HG03280 (cell line): ENCODE data around the gene DNAH12.
"Not testable (repeated sequence)": the region's sequence is repeated elsewhere in the genome, so short reads cannot be mapped to it uniquely, and the experiment has no call there.

Experiments used
- ATAC-seq: cut with Tn5 transposase; IDR thresholded peaks from one replicate; pipeline ENCODE4 v1.9.1; 2021; ENCODE audit warnings: mild to moderate bottlenecking, moderate library complexity; ENCODE audit not compliant: unreplicated experiment

DNAH12 gene

GRCh38 chr3:57423335-57423734, 120.8 kb downstream of the DNAH12 start:
- no peak for ATAC-seq

GRCh38 chr3:57421336-57421735, 122.8 kb downstream of the DNAH12 start:
- ATAC-seq = no peak

DNA sequence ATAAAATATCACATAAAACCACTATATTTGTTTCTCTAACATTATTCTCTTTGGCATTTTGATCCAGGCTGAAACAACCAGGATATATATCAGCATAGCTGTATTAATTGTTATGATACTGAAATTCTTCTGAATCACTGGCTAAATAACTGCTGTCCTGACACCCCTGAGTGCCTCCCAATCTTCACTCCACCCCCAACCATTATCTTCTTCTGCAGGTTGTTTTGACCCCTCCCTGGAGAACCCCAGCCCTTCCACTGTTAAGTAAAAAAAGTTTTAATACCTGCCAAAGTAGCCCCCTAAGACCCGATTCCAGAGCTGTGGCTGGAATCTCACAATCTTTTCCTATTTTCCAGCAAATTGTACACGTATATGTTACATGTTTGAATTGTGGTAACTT, 124.1 kb downstream of the DNAH12 start:
- ATAC-seq = no peak

DNA sequence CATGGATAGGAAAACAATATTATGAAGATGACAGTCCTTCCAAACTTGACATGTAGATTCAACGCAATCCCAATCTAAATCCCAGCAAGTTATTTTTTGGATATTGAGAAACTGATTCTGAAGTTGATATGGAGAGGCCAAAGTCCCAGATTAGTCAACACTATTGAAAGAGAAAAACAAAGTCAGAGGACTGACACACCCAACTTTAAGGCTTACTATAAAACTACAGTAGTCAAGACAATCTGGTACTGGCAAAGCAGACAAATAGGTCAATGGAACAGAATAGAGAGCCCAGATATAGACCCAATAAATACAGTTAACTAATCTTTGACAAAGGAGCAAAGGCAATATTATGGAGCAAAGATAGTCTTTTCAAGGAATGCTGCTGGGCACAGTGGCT, 132.4 kb downstream of the DNAH12 start:
- ATAC-seq = no peak

- no peak for ATAC-seq
These were observed 134.7 kb downstream of the DNAH12 start for GRCh38 chr3:57409471-57409870.

DNA sequence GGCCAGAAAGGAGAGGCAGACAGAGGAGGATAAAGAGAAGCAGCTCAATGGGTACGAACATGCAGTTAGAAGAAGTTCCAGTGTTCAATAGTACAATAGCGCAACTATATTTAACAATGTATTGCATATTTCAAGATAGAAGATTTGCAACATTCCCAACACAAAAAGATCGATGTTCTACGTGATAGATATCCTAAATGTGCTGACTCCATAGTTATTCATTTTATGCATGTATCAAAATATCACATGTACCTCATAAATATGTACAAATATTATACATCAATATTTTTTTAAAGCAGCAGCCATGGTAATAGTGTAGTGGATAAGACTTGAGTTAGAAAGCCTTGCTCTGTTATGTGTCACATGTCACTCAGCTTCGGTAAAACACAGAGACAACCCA, 141.5 kb downstream of the DNAH12 start:
- no peak for ATAC-seq

DNA sequence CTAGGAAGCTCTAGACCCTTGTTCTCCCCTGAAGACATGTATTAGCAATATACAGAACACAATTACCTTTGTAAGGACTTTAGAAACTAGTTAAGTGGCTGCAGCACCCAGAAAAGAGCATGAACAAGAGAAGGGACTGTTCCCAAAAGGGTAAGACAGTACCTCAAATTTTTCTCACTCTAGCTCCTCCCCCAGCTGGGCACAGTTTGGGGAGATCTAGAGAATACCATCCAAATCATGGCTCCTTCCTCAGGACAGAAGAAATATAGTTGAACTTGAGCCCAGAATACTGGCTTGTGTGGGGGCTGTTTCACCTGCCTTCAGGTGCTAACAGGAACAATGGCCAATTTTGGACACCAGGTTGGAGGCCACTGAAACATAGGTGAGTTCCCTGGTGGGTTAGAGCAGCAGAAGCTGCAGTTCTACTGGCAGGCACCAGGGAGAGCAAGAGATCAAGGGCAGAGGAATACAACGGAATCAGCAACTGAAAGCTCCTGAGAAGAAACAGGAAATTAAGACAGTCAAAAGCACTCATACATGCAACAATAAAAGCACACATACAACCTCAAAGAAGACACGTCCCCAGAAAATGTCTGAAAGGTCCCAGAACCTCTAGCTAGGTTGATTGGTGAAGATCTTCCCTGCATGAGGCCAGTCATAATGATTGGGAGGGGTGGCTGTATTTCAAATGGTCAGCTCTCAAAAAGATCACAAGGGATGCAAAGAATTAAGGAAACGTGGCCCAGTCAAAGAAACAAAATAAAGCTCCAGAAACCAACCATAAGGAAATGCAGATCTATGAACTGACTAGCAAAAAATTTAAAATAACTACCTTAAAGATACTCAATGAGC, 146.7 kb downstream of the DNAH12 start:
- peak; percentile 98 for ATAC-seq

DNA sequence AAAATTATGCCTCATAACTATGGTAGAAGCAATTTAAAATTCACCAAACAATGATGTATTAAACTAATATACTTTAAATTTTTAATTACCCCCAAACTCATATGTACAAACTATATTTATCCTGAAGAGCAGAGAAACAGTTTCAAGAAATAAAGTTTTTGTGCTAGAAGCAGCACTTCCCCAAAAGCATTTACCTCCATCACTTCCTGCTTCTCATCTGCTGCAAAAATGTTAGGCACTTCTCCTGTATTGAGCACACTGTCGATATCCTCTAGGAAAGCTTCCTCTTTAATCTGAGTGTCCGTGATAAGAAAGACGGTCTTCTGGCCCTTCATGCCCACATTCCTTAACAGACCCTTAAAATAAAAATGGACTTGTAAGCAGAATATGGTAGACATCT, 150.2 kb downstream of the DNAH12 start:
- no peak for ATAC-seq

GRCh38 chr3:57391767-57392166, 152.4 kb downstream of the DNAH12 start:
- no peak for ATAC-seq

DNA sequence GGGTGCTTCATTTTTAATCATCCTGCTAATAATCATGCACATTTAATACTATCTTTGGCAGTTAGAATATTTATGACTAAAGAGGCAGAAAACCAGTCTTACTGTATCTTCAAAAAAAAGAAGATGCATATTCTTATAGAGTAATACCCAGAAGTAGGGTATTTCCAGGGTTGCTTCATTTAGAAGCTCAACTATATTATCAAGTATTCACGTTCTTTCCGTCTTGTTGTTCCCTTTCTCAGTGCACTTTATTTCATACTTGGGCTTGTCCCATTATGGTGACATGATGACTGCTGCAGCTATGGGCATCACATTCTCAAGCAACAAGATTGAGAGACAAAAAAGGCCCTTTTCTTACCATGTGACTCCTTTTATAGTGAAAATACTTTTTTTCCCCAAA, 154.9 kb downstream of the DNAH12 start:
- no peak for ATAC-seq

DNA sequence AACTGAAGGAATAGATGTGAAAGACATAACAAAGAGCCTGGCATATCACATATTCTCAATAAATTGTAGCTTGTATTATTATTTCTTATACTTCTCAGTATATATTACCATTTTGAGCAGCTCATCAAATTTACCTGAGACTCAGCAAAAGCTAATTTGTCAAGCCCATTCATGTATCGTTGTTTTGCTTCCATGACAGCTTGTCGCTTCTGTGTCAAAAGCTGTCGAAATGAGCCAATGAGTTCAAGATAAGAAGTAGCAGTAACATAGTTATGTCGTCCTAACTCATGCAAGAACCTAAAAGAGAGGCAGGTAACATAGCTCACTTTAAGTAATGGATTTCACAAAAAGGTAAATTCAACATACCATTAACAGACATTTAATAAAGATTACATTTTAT, 157.8 kb downstream of the DNAH12 start:
- no peak for ATAC-seq

GRCh38 chr3:57385498-57385897, 158.6 kb downstream of the DNAH12 start:
- no peak for ATAC-seq

DNA sequence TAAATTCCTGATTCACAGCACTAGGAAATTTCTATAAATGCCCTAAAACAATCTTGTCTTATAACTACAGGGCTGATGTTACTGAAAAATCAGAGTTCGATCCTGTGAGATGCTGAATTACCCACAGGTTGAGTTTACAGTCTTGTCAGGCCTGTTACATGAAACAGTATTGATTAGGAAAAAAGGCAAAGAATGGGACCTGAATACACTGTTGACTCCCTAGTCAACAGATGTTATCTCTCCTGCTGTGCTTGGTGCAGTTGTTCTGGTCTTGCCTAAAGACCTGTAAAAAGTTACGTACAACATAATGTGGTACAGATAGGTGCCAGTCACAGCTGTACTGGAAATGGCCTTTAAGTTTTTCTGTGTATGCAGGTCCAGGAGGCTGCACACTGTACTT, 160.3 kb downstream of the DNAH12 start:
- ATAC-seq = no peak

- no peak for ATAC-seq
These were observed 160.7 kb downstream of the DNAH12 start for GRCh38 chr3:57383406-57383805.

- no peak for ATAC-seq
These were observed 161.2 kb downstream of the DNAH12 start for GRCh38 chr3:57382933-57383332.

- ATAC-seq = no peak
These were observed 173.8 kb downstream of the DNAH12 start for GRCh38 chr3:57370341-57370740.

GRCh38 chr3:57365089-57365488, 179.1 kb downstream of the DNAH12 start:
- not testable (repeated sequence) for ATAC-seq

DNA sequence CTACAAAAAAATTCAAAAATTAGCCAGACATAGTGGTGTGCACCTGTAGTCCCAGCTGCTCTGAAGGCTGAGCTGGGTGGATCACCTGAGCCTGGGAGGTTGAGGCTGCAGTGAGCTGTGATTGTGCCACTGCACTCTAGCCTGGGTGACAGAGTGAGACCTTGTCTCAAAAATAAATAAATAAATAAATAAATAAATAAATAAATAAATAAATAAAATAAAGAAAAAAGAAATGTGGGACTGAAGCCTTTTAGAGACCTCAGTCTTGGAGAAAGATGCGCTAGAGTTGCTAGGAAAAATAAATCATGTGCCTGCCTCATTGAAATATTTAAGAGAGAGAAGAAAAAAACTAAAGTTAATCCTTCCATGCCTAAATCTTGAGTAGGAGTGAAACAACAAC, 187.9 kb downstream of the DNAH12 start:
- not testable (repeated sequence) for ATAC-seq

GRCh38 chr3:57354768-57355167, 189.4 kb downstream of the DNAH12 start:
- ATAC-seq = no peak

GRCh38 chr3:57350271-57350670, 193.9 kb downstream of the DNAH12 start:
- no peak for ATAC-seq

DNA sequence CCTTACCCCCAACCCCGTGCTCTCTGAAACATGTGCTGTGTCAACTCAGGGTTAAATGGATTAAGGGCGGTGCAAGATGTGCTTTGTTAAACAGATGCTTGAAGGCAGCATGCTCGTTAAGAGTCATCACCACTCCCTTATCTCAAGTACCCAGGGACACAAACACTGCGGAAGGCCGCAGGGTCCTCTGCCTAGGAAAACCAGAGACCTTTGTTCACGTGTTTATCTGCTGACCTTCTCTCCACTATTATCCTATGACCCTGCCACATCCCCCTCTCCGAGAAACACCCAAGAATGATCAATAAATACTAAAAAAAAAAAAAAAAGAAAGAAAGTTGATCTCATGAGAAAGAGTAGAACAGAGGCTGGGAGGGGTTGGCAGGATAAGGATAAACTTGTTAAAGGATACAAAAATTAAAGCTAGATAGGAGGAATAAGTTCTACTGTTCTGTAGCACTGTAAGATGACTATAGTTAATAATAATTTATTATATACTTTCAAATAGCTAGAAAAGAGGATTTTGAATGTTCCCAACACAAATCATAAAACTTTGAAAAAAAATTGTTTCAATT, 205.0 kb downstream of the DNAH12 start:
- not testable (repeated sequence) for ATAC-seq

GRCh38 chr3:57338272-57339070, 205.7 kb downstream of the DNAH12 start:
- not testable (repeated sequence) for ATAC-seq
